BLaER1 treated with 17β-estradiol and CSF1 and Interleukin-3, amounts not matched to agents 10 nM and 100 nM (cell line): ENCODE measurements around the gene AXDND1.
"Not testable (repeated sequence)": the region's sequence is repeated elsewhere in the genome, so short reads cannot be mapped to it uniquely, and the experiment has no call there.

Experiments
- H3K27ac ChIP-seq, 11 experiments: shearing (Covaris generic); formaldehyde crosslinking; 2 replicates each; pipeline ENCODE4 v1.8.1; 2022
- H3K27me3 ChIP-seq, 11 experiments: shearing (Covaris generic); formaldehyde crosslinking; 2 replicates each; pipeline ENCODE4 v1.8.1; 2022
- H3K36me3 ChIP-seq, 11 experiments: shearing (Covaris generic); formaldehyde crosslinking; 2 replicates each; pipeline ENCODE4 v1.8.1; 2022
- H3K4me1 ChIP-seq, 10 experiments: shearing (Covaris generic); formaldehyde crosslinking; 2 replicates each; pipeline ENCODE4 v1.8.1; 2022
- H3K4me2 ChIP-seq, 11 experiments: shearing (Covaris generic); formaldehyde crosslinking; 2 replicates each; pipeline ENCODE4 v1.8.1; 2022
- H3K4me3 ChIP-seq, 10 experiments: shearing (Covaris generic); formaldehyde crosslinking; 2 replicates each; pipeline ENCODE4 v1.8.1; 2022
- H3K9ac ChIP-seq, 11 experiments: shearing (Covaris generic); formaldehyde crosslinking; 2 replicates each; pipeline ENCODE4 v1.8.1; 2022
- H3K9me3 ChIP-seq, 11 experiments: shearing (Covaris generic); formaldehyde crosslinking; replicated peaks in 1 of 11; 2 replicates each; pipeline ENCODE4 v1.8.1; 2022
- H4K20me1 ChIP-seq, 11 experiments: shearing (Covaris generic); formaldehyde crosslinking; 2 replicates each; pipeline ENCODE4 v1.8.1; 2022
- Cebpa-rat ChIP-seq, 11 experiments: shearing (Covaris generic); IDR thresholded peaks; 2 replicates each; pipeline ENCODE4 v1.8.1; 2022

AXDND1 gene

DNA sequence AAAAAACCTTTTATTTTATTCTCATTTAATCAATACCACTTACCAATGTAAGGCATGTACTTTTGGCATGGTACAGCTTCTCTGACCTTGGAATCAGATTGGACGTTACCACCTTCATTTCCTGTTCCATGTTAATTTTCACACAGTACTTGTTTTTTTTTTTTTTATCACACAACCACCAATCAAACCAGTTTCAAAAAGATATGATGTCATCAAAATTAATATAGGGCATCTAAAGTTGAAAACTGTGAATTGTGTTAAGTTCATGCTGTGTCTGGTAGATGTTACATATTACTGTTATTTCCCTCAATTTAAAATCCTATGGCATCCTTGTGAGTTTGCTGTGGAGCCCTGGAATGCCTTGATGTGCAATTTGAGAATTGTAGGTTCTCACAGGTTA is 124.8 kb downstream of the AXDND1 start:
- H3K9me3 ChIP-seq = peaks cover 0 to 18% (median 8%) of the 10 kb centered on the region in 11 experiments; a peak in 11 of 22 replicates
- H3K27me3 ChIP-seq = no peaks in the 10 kb centered on the region
- H4K20me1 ChIP-seq = no peaks in the 10 kb centered on the region
- H3K4me3 ChIP-seq = no peak overlapping the region
- no peak overlapping the region for H3K9ac ChIP-seq
- H3K27ac ChIP-seq = no peak overlapping the region
- no peak for TF ChIP-seq Cebpa-rat (IDR thresholded peaks at IDR 0.05)
- no peaks in the 10 kb centered on the region for H3K4me1 ChIP-seq
- no peak overlapping the region for H3K4me2 ChIP-seq
- no peaks in the 10 kb centered on the region for H3K36me3 ChIP-seq

DNA sequence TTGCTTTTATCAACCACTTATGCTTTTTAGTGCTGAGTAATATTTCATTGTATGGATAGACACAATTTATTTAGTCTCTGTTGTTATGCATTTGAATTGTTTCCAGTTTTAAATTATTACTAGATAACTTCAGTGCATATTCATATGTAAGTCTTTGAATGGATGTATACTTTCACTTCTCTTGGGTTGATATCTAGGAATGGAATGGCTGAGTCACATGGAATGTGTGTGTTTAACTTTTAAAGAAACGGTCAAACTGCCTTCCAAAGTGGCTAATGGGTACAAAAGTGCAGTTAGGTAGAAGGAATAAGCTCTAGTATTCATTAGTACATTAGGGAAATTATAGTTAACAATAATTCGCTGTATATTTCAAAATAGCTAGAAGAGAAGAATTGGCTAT is 127.6 kb downstream of the AXDND1 start:
- no peak for TF ChIP-seq Cebpa-rat (IDR thresholded peaks at IDR 0.05)
- Histone ChIP-seq H4K20me1 (no peaks in the 10 kb centered on the region), H3K9me3 (no peaks in the 10 kb centered on the region), H3K27me3 (no peaks in the 10 kb centered on the region), H3K4me1 (no peaks in the 10 kb centered on the region), H3K9ac (no peak overlapping the region), H3K36me3 (no peaks in the 10 kb centered on the region), H3K4me2 (no peak overlapping the region), H3K4me3 (no peak overlapping the region), H3K27ac (no peak overlapping the region)

DNA sequence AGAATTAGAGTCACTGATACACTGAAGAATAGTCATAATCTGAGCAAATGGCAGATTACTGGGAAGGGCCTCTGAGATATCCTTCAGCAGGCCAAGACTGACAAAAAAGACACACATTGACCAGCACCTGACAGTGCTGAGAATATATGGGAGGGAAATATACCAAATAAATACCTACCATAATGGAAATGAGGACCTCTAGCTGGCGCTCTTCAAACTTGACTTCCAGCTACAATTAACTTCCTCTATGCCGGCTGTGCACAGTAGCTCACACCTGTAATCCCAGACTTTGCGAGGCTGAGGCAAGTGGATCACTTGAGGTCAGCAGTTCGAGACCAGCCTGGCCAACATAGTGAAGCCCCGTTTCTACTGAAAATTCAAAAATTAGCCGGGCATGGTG is 140.4 kb downstream of the AXDND1 start:
- TF ChIP-seq Cebpa-rat (IDR thresholded peaks at IDR 0.05) = no peak
- Histone ChIP-seq H4K20me1 (no peaks in the 10 kb centered on the region), H3K27ac (no peak overlapping the region), H3K4me2 (no peak overlapping the region), H3K27me3 (no peaks in the 10 kb centered on the region), H3K4me1 (no peaks in the 10 kb centered on the region), H3K4me3 (no peak overlapping the region), H3K9ac (no peak overlapping the region), H3K36me3 (no peaks in the 10 kb centered on the region), H3K9me3 (no peaks in the 10 kb centered on the region)

- no peaks in the 10 kb centered on the region for H3K36me3 ChIP-seq
- no peaks in the 10 kb centered on the region for H3K9me3 ChIP-seq
- H3K27me3 ChIP-seq = no peaks in the 10 kb centered on the region
- no peaks in the 10 kb centered on the region for H4K20me1 ChIP-seq
- no peak overlapping the region for H3K9ac ChIP-seq
- H3K4me2 ChIP-seq = no peak overlapping the region
- no peak overlapping the region for H3K27ac ChIP-seq
- H3K4me3 ChIP-seq = no peak overlapping the region
- H3K4me1 ChIP-seq = no peaks in the 10 kb centered on the region
- TF ChIP-seq Cebpa-rat (IDR thresholded peaks at IDR 0.05) = no peak
Measured at GRCh38 chr1:179509384-179509783, 143.6 kb downstream of the AXDND1 start.

- Histone ChIP-seq H3K4me3 (no peak overlapping the region), H3K4me1 (no peaks in the 10 kb centered on the region), H3K27me3 (no peaks in the 10 kb centered on the region), H3K4me2 (no peak overlapping the region), H3K9me3 (no peaks in the 10 kb centered on the region), H3K36me3 (no peaks in the 10 kb centered on the region), H3K27ac (no peak overlapping the region), H3K9ac (no peak overlapping the region), H4K20me1 (no peaks in the 10 kb centered on the region)
- TF ChIP-seq Cebpa-rat (IDR thresholded peaks at IDR 0.05) = no peak
Measured at GRCh38 chr1:179510038-179510437, 144.3 kb downstream of the AXDND1 start.

DNA sequence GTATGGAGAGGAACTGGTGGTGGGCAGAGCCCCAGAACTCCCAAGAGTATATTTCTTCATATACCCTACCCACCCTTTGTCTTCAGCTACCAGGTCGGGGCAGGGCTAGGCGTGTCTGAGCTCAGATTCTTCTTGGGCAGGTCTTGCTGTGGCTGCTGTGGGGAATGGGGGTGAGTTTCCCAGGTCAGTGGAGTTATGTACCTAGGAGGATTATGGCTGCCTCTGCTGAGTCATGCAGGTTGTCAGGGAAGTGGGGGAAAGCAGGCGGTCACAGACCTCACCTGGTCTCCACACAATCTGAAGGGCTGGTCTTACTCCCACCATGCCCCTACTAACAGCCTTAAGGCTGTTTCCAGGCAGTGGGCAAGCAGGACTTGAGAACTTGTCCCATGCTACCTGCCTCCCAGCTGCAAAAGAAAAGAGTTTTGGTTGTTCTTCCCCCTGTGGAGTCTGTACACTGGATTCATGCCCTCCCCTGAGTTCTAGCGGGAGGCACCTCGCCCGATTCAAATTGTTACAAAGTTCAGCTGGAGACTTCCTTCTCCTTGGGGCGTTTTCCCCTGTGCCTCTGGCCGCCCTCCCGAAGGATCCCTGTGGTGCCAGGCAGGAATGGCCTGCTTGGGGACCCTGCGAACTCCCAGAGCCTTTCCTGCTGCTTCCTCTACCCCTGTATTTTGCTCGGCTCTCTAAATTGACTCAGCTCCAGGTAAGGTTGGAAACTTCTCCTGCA is 151.4 kb downstream of the AXDND1 start:
- peaks cover 0 to 8% (median 0%) of the 10 kb centered on the region in 11 experiments; a peak in 4 of 22 replicates for H3K9me3 ChIP-seq
- no peak overlapping the region for H3K4me2 ChIP-seq
- H3K4me3 ChIP-seq = no peak overlapping the region
- TF ChIP-seq Cebpa-rat (IDR thresholded peaks at IDR 0.05) = no peak
- H3K27me3 ChIP-seq = no peaks in the 10 kb centered on the region
- H3K36me3 ChIP-seq = no peaks in the 10 kb centered on the region
- H3K27ac ChIP-seq = no peak overlapping the region
- H3K4me1 ChIP-seq = no peaks in the 10 kb centered on the region
- no peaks in the 10 kb centered on the region for H4K20me1 ChIP-seq
- H3K9ac ChIP-seq = no peak overlapping the region

- not testable (repeated sequence) for H3K4me3 ChIP-seq, H4K20me1 ChIP-seq, H3K36me3 ChIP-seq, H3K9me3 ChIP-seq, H3K4me2 ChIP-seq, H3K9ac ChIP-seq, H3K4me1 ChIP-seq, H3K27ac ChIP-seq, H3K27me3 ChIP-seq
Measured at GRCh38 chr1:179518544-179518943, 152.8 kb downstream of the AXDND1 start.

DNA sequence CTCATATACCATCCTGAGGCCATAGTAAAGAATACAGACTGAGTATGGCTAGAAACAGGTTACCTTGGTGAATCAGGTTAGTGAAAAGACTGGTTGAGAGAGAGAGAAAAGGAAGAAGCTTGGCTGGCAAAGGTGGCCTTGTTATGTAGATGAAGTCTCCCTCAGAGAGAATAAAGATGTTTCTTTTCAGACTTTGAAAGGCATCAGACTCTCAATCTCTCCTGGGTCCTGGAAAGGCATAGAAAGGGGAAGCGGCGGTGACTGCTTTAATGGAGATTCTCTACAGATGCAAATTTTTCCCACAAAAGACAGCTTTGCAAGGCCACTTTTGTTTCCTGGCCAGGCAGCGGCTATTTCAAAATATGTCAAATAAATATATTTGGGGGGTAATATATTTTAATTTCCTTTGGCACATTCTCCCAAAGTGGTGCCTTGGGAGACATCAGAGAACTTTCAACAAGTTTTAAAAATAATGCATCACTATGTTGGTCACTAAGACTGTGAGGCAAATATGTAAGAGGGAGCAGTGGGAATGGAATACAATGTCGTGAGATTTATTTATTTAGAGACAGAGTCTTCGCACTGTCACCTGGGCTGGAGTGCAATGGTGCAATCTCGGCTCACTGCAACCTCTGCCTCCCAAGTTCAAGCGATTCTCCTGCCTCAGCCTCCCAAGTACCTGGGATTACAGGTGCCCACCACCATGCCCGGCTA is 163.9 kb downstream of the AXDND1 start:
- H3K27me3 ChIP-seq = no peaks in the 10 kb centered on the region
- no peak overlapping the region for H3K4me2 ChIP-seq
- no peaks in the 10 kb centered on the region for H3K36me3 ChIP-seq
- no peaks in the 10 kb centered on the region for H4K20me1 ChIP-seq
- no peak for TF ChIP-seq Cebpa-rat (IDR thresholded peaks at IDR 0.05)
- H3K4me3 ChIP-seq = no peak overlapping the region
- no peak overlapping the region for H3K27ac ChIP-seq
- no peaks in the 10 kb centered on the region for H3K4me1 ChIP-seq
- H3K9me3 ChIP-seq = no peaks in the 10 kb centered on the region
- H3K9ac ChIP-seq = no peak overlapping the region

- TF ChIP-seq Cebpa-rat (IDR thresholded peaks at IDR 0.05) = no peak
- Histone ChIP-seq H4K20me1 (no peaks in the 10 kb centered on the region), H3K4me2 (no peak overlapping the region), H3K27me3 (no peaks in the 10 kb centered on the region), H3K9me3 (no peaks in the 10 kb centered on the region), H3K9ac (no peak overlapping the region), H3K36me3 (no peaks in the 10 kb centered on the region), H3K4me1 (no peaks in the 10 kb centered on the region), H3K4me3 (no peak overlapping the region), H3K27ac (no peak overlapping the region)
Measured at GRCh38 chr1:179530352-179530751, 164.6 kb downstream of the AXDND1 start.

- Histone ChIP-seq H3K9me3 (peaks cover 13 to 23% (median 15%) of the 10 kb centered on the region in 11 experiments), H3K4me1 (no peaks in the 10 kb centered on the region), H3K27ac (no peak overlapping the region), H3K9ac (no peak overlapping the region), H3K27me3 (no peaks in the 10 kb centered on the region), H3K4me3 (no peak overlapping the region), H3K36me3 (no peaks in the 10 kb centered on the region), H3K4me2 (no peak overlapping the region), H4K20me1 (no peaks in the 10 kb centered on the region)
- no peak for TF ChIP-seq Cebpa-rat (IDR thresholded peaks at IDR 0.05)
Measured at GRCh38 chr1:179541774-179542173, 176.0 kb downstream of the AXDND1 start.
